IPS-18c (cell line): ENCODE measurements around the gene OR2T2.
"Not testable (repeated sequence)": the region's sequence is repeated elsewhere in the genome, so short reads cannot be mapped to it uniquely, and the experiment has no call there.

Experiments used
- H3K4me3 ChIP-seq: 2 replicates; pipeline ENCODE4 v1.7.0; 2013; ENCODE audit warnings: low read depth, mild to moderate bottlenecking, low read length, moderate library complexity; ENCODE audit not compliant: insufficient read depth
- H3K9me3 ChIP-seq: one replicate; pipeline ENCODE4 v1.6.1; 2013; ENCODE audit warnings: mild to moderate bottlenecking, low read length, moderate library complexity; ENCODE audit not compliant: control insufficient read depth, insufficient read depth

The OR2T2 gene

GRCh38 chr1:248445399-248445798, at the start of gene OR2T2:
TSS of gene OR2T2 (plus strand) at chr1:248445637. CDS start at chr1:248452798, 7,161 bp downstream.
- not testable (repeated sequence) for H3K9me3 ChIP-seq, H3K4me3 ChIP-seq

- H3K4me3 ChIP-seq, result no peak within 1 kb of the TSS
- no peaks in the 10 kb centered on the region for H3K9me3 ChIP-seq
Observed at GRCh38 chr1:248402748-248403147, 42.7 kb upstream of the OR2T2 start, which contains the start of gene OR2T1. TSS of gene OR2T1 (plus strand) at chr1:248403048. CDS start at chr1:248406148, 3,100 bp downstream.

GRCh38 chr1:248404024-248404423, 41.4 kb upstream of the OR2T2 start:
- H3K4me3 ChIP-seq, result no peak overlapping the region
- no peaks in the 10 kb centered on the region for H3K9me3 ChIP-seq

- Histone ChIP-seq H3K4me3 (no peak overlapping the region), H3K9me3 (peaks cover 4% of the 10 kb centered on the region)
Observed at GRCh38 chr1:248406721-248407692, 38.4 kb upstream of the OR2T2 start.

- H3K9me3 ChIP-seq, result peaks cover 7% of the 10 kb centered on the region
- no peak overlapping the region for H3K4me3 ChIP-seq
Observed at GRCh38 chr1:248416226-248416625, 29.2 kb upstream of the OR2T2 start.

- Histone ChIP-seq H3K4me3 (no peak overlapping the region), H3K9me3 (peaks cover 7% of the 10 kb centered on the region)
Observed at GRCh38 chr1:248417854-248418253, 27.6 kb upstream of the OR2T2 start.

- peaks cover 7% of the 10 kb centered on the region for H3K9me3 ChIP-seq
- H3K4me3 ChIP-seq, result no peak overlapping the region
Observed at GRCh38 chr1:248421384-248421783, 24.1 kb upstream of the OR2T2 start.

- not testable (repeated sequence) for H3K9me3 ChIP-seq, H3K4me3 ChIP-seq
Observed at GRCh38 chr1:248427526-248428191, 17.8 kb upstream of the OR2T2 start.

GRCh38 chr1:248428192-248428533, 17.3 kb upstream of the OR2T2 start:
- H3K9me3 ChIP-seq, H3K4me3 ChIP-seq: not testable (repeated sequence)

- not testable (repeated sequence) for H3K4me3 ChIP-seq, H3K9me3 ChIP-seq
Observed at GRCh38 chr1:248431683-248432082, 13.8 kb upstream of the OR2T2 start.

- H3K9me3 ChIP-seq, H3K4me3 ChIP-seq: not testable (repeated sequence)
Observed at GRCh38 chr1:248432201-248432600, 13.2 kb upstream of the OR2T2 start.

GRCh38 chr1:248433811-248434415, 11.5 kb upstream of the OR2T2 start:
- not testable (repeated sequence) for H3K4me3 ChIP-seq

GRCh38 chr1:248434913-248435312, 10.5 kb upstream of the OR2T2 start:
- not testable (repeated sequence) for H3K9me3 ChIP-seq, H3K4me3 ChIP-seq

More at GRCh38 chr1:248433811-248434415, 11.5 kb upstream of the OR2T2 start:
- not testable (repeated sequence) for H3K9me3 ChIP-seq

GRCh38 chr1:248436303-248436702, 9.1 kb upstream of the OR2T2 start:
- H3K4me3 ChIP-seq, H3K9me3 ChIP-seq: not testable (repeated sequence)

- not testable (repeated sequence) for H3K4me3 ChIP-seq, H3K9me3 ChIP-seq
Observed at GRCh38 chr1:248438668-248439067, 6.8 kb upstream of the OR2T2 start.

- not testable (repeated sequence) for H3K9me3 ChIP-seq, H3K4me3 ChIP-seq
Observed at GRCh38 chr1:248439283-248439682, 6.2 kb upstream of the OR2T2 start.

GRCh38 chr1:248442500-248443277, 2.7 kb upstream of the OR2T2 start:
- not testable (repeated sequence) for H3K4me3 ChIP-seq, H3K9me3 ChIP-seq
